ENCODE measurements around the gene HIVEP3.

The HIVEP3 gene

DNA sequence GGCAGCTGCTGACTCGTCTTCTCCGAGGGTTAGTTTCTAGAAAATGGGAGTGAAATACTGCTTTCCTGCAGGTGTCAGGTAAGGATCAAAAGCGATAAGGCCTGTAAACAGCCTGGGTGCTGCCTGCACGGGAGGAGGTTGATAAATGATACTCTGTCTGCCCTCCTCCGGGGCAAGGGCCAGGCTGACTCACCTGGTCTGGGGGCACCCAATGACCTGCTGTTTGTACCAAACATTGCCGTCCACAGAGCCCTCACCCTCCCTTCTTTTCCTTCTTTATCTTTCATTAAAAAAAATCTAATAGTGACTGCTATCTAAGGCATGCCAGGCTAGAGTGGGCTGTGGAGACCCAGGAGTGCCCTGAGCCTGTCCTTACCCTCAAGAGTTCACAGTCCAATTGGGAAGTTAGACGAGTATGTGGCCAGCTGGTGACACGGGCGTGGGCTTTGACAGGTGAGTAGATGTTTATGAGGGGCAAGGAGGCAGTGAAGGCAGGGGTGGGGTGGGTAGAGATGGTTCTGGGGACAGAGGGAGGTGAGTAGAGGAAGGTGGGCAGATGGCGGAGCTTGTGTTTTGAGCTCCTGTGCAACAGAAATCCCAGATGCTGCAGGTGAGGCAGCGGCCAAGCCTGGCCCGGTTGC lies 450.5 kb downstream of the HIVEP3 start:
- Histone ChIP-seq H3K4me1 (ENCODE audit: control insufficient read depth, insufficient read depth, low read length, poor library complexity, severe bottlenecking) (no peaks in the 10 kb centered on the region), H3K9me3 (ENCODE audit: control insufficient read depth, low read length) (no peaks in the 10 kb centered on the region), H3K4me3 (ENCODE audit: extremely low read depth, insufficient read depth, low read length, poor library complexity, severe bottlenecking) (no peak overlapping the region), H3K27ac (ENCODE audit: low read depth, low read length, severe bottlenecking) (no peak overlapping the region), H3K36me3 (ENCODE audit: control insufficient read depth, insufficient read depth, low read length) (no peaks in the 10 kb centered on the region)
- WGBS, 2 experiments (ENCODE audit: insufficient coverage in 2 of 2) = 90 to 94% methylated on average over 10 to 11 of the region's 12 CpGs

DNA sequence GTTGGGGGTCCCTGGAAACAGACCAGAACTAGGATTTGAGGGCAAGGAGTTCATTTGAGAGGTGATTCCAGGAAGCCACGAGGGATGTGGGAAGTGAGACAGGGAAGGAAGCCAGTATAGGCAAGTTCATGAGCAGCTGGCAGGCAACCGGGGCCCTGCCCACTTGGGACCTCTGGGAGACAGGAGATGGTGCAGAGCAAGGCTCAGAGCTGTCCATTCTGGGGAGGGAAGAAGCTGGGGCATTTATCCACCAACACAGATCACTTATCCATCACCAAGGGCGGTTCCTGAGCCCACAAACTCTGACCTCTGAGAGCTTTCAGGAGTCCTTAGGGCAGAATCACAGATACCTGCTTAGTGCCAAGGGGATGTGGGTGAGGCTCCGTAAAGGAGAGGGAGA lies 451.0 kb downstream of the HIVEP3 start:
- Histone ChIP-seq H3K36me3 (ENCODE audit: control insufficient read depth, insufficient read depth, low read length) (no peaks in the 10 kb centered on the region), H3K4me1 (ENCODE audit: control insufficient read depth, insufficient read depth, low read length, poor library complexity, severe bottlenecking) (no peaks in the 10 kb centered on the region), H3K4me3 (ENCODE audit: extremely low read depth, insufficient read depth, low read length, poor library complexity, severe bottlenecking) (no peak overlapping the region), H3K27ac (ENCODE audit: low read depth, low read length, severe bottlenecking) (no peak overlapping the region), H3K9me3 (ENCODE audit: control insufficient read depth, low read length) (no peaks in the 10 kb centered on the region)
- 72 to 100% methylated on average over 1 to 4 of the region's 4 CpGs for WGBS, 2 experiments (ENCODE audit: insufficient coverage in 2 of 2)

DNA sequence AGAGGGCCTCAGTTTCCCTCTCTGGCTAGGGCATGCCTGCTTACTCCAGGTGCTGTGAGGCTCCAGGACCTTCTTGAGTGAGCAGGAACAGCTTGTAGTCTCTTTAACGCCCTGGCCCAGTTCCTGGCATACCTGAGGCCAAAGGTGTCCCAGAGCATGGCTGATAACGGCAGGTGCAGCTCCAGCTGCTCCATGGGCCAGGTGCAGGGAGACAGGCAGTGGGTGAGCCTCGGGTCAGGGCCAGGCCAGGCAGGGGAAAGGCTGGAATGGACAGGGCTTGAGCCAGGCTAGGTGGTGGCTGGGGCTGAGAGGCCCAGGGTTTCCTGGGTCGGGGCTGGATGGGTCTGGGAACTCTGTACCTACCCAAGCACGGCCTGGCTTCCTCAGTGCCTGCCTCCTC lies 452.6 kb downstream of the HIVEP3 start:
- 88 to 90% methylated on average over 4 of the region's 5 CpGs for WGBS, 2 experiments (ENCODE audit: insufficient coverage in 2 of 2)

DNA sequence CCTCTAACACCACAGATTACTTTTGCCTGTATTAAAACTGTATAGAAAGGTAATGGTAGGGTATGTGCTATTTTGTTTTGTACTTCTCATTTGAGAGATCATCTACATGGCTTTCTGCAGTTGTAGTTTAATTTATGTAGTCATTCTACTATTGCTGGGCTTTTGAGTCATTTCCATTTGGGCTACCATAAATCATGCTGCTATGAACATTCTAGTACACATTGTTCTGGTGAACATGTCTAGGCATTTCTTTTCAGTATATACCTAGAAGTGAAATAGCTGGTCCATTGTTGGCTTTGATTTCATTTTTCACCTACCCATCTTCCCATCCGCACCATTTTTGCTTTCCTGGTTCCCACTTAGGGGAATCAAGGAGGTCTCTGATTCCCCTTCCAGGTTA lies 453.0 kb downstream of the HIVEP3 start:
- H3K4me1 ChIP-seq (ENCODE audit: control insufficient read depth, insufficient read depth, low read length, poor library complexity, severe bottlenecking) = no peaks in the 10 kb centered on the region
- no peak overlapping the region for H3K4me3 ChIP-seq (ENCODE audit: extremely low read depth, insufficient read depth, low read length, poor library complexity, severe bottlenecking)
- 100% methylated on average over 1 of the region's 1 CpG; no CpG with 5 or more reads in 1 of the 2 experiments for WGBS, 2 experiments (ENCODE audit: insufficient coverage in 2 of 2)
- H3K9me3 ChIP-seq (ENCODE audit: control insufficient read depth, low read length) = no peaks in the 10 kb centered on the region
- no peak overlapping the region for H3K27ac ChIP-seq (ENCODE audit: low read depth, low read length, severe bottlenecking)
- no peaks in the 10 kb centered on the region for H3K36me3 ChIP-seq (ENCODE audit: control insufficient read depth, insufficient read depth, low read length)

More for the DNA sequence above, 452.6 kb downstream of the HIVEP3 start:
- Histone ChIP-seq H3K4me3 (ENCODE audit: extremely low read depth, insufficient read depth, low read length, poor library complexity, severe bottlenecking) (no peak overlapping the region), H3K4me1 (ENCODE audit: control insufficient read depth, insufficient read depth, low read length, poor library complexity, severe bottlenecking) (no peaks in the 10 kb centered on the region), H3K9me3 (ENCODE audit: control insufficient read depth, low read length) (no peaks in the 10 kb centered on the region), H3K27ac (ENCODE audit: low read depth, low read length, severe bottlenecking) (no peak overlapping the region), H3K36me3 (ENCODE audit: control insufficient read depth, insufficient read depth, low read length) (no peaks in the 10 kb centered on the region)

GRCh38 chr1:41464885-41465284 lies 453.8 kb downstream of the HIVEP3 start:
- 88 to 97% methylated on average over 6 to 7 of the region's 7 CpGs for WGBS, 2 experiments (ENCODE audit: insufficient coverage in 2 of 2)
- Histone ChIP-seq H3K4me1 (ENCODE audit: control insufficient read depth, insufficient read depth, low read length, poor library complexity, severe bottlenecking) (no peaks in the 10 kb centered on the region), H3K4me3 (ENCODE audit: extremely low read depth, insufficient read depth, low read length, poor library complexity, severe bottlenecking) (no peak overlapping the region), H3K27ac (ENCODE audit: low read depth, low read length, severe bottlenecking) (no peak overlapping the region), H3K36me3 (ENCODE audit: control insufficient read depth, insufficient read depth, low read length) (no peaks in the 10 kb centered on the region), H3K9me3 (ENCODE audit: control insufficient read depth, low read length) (no peaks in the 10 kb centered on the region)

DNA sequence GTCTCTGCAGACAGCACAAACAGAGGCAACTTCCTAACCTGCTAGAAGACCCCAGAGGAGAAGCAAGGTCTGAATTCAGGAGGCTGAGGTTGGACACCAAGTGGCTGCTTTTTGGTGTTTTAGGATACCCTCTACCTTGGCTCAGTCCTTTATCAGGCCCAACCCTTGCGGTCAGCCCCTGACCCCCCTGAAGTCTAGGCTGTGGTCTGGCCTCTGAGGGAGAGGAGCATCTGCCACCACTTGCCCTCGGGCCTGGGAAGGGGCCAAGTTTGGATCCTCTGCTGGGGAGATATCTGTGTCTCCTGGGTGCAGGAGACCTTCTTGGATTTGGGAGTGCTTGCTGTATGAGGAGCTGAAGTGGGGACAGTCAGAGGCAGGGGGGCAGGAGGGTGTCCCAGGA lies 455.2 kb downstream of the HIVEP3 start:
- Histone ChIP-seq H3K4me3 (ENCODE audit: extremely low read depth, insufficient read depth, low read length, poor library complexity, severe bottlenecking) (no peak overlapping the region), H3K9me3 (ENCODE audit: control insufficient read depth, low read length) (no peaks in the 10 kb centered on the region), H3K4me1 (ENCODE audit: control insufficient read depth, insufficient read depth, low read length, poor library complexity, severe bottlenecking) (no peaks in the 10 kb centered on the region), H3K36me3 (ENCODE audit: control insufficient read depth, insufficient read depth, low read length) (no peaks in the 10 kb centered on the region), H3K27ac (ENCODE audit: low read depth, low read length, severe bottlenecking) (no peak overlapping the region)
- WGBS, 2 experiments (ENCODE audit: insufficient coverage in 2 of 2) = 100% methylated on average over 1 of the region's 2 CpGs

GRCh38 chr1:41462680-41463004 lies 456.1 kb downstream of the HIVEP3 start:
- no peaks in the 10 kb centered on the region for H3K9me3 ChIP-seq (ENCODE audit: control insufficient read depth, low read length)
- no peak overlapping the region for H3K4me3 ChIP-seq (ENCODE audit: extremely low read depth, insufficient read depth, low read length, poor library complexity, severe bottlenecking)
- peaks cover 4% of the 10 kb centered on the region for H3K4me1 ChIP-seq (ENCODE audit: control insufficient read depth, insufficient read depth, low read length, poor library complexity, severe bottlenecking)
- 100% methylated on average over 2 of the region's 2 CpGs for WGBS, 2 experiments (ENCODE audit: insufficient coverage in 2 of 2)
- no peak overlapping the region for H3K27ac ChIP-seq (ENCODE audit: low read depth, low read length, severe bottlenecking)
- no peaks in the 10 kb centered on the region for H3K36me3 ChIP-seq (ENCODE audit: control insufficient read depth, insufficient read depth, low read length)

GRCh38 chr1:41461790-41462679 lies 456.7 kb downstream of the HIVEP3 start:
- 100% methylated on average over 2 of the region's 4 CpGs; no CpG with 5 or more reads in 1 of the 2 experiments for WGBS, 2 experiments (ENCODE audit: insufficient coverage in 2 of 2)
- H3K27ac ChIP-seq (ENCODE audit: low read depth, low read length, severe bottlenecking) = no peak overlapping the region

GRCh38 chr1:41456847-41457540 lies 461.7 kb downstream of the HIVEP3 start:
- whole genome bisulfite sequencing, 2 experiments (ENCODE audit: insufficient coverage in 2 of 2) = 94 to 96% methylated on average over 7 to 9 of the region's 10 CpGs
- no peaks in the 10 kb centered on the region for H3K36me3 ChIP-seq (ENCODE audit: control insufficient read depth, insufficient read depth, low read length)
- H3K4me3 ChIP-seq (ENCODE audit: extremely low read depth, insufficient read depth, low read length, poor library complexity, severe bottlenecking) = no peak overlapping the region
- H3K27ac ChIP-seq (ENCODE audit: low read depth, low read length, severe bottlenecking) = no peak overlapping the region
- H3K9me3 ChIP-seq (ENCODE audit: control insufficient read depth, low read length) = no peaks in the 10 kb centered on the region
- H3K4me1 ChIP-seq (ENCODE audit: control insufficient read depth, insufficient read depth, low read length, poor library complexity, severe bottlenecking) = peaks cover 16% of the 10 kb centered on the region

More at GRCh38 chr1:41461790-41462679, 456.7 kb downstream of the HIVEP3 start:
- Histone ChIP-seq H3K36me3 (ENCODE audit: control insufficient read depth, insufficient read depth, low read length) (no peaks in the 10 kb centered on the region), H3K4me1 (ENCODE audit: control insufficient read depth, insufficient read depth, low read length, poor library complexity, severe bottlenecking) (peaks cover 5% of the 10 kb centered on the region), H3K4me3 (ENCODE audit: extremely low read depth, insufficient read depth, low read length, poor library complexity, severe bottlenecking) (no peak overlapping the region), H3K9me3 (ENCODE audit: control insufficient read depth, low read length) (no peaks in the 10 kb centered on the region)
